ENCODE results near the gene NTRK2.
A peak's percentile ranks its signal among the peaks of the same experiment; 100 is the strongest.

Gene NTRK2

DNA sequence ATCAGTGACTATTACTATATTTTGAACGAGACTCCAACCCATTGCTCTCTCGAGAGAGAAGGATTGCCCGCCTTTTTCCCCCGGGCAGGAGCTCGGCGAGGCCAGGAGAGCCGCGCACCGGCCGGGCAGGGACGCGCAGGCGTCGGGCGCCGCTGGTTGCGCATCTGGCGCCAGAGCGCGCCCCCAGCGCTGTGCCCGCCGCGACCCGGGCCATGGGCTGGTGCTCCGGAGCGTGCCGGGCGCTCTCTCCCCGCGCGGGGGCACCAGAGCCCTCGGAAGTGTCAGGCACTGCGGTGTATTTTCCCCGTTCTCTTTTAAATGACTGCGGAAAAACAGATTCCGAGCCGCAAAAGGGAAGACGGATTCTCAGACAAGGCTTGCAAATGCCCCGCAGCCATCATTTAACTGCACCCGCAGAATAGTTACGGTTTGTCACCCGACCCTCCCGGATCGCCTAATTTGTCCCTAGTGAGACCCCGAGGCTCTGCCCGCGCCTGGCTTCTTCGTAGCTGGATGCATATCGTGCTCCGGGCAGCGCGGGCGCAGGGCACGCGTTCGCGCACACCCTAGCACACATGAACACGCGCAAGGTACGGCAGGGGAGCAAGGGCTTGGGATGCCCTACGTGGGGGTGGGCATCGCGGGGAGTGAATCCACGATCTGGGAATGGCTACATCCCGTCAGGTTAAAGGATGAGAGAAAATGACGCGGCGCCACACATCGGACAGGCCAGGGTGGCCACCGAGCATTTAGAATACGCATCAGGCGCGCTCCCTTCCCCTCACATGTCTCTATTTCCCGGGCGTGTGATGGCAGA lies 1.1 kb upstream of the NTRK2 start (continued):
- TF ChIP-seq ZNF280C (tag by site-specific recombination; IDR thresholded peaks at IDR 0.05) (no peak), ZBTB17 (tag by site-specific recombination; IDR thresholded peaks at IDR 0.05) (peak; percentile 55), ZBTB20 (tag by site-specific recombination; IDR thresholded peaks at IDR 0.05) (peak; percentile 64), ZNF19 (tag by site-specific recombination; IDR thresholded peaks at IDR 0.05; ENCODE audit: low read depth) (no peak), ZNF366 (tag by site-specific recombination; conservative IDR thresholded peaks at IDR 0.05) (peak; percentile 36; the same call in 1 of the 2 replicates), ZNF600 (tag by site-specific recombination; IDR thresholded peaks at IDR 0.05) (no peak), KLF10 (tag by site-specific recombination; IDR thresholded peaks at IDR 0.05) (no peak), ZNF837 (tag by site-specific recombination; IDR thresholded peaks at IDR 0.05) (no peak), ZBTB8A (tag by site-specific recombination; IDR thresholded peaks at IDR 0.05) (peak; percentile 83), ZSCAN30 (tag by site-specific recombination; IDR thresholded peaks at IDR 0.05) (peak; percentile 56), ZNF335 (tag by site-specific recombination; conservative IDR thresholded peaks at IDR 0.05) (peak; percentile 74), ZNF660 (tag by site-specific recombination; IDR thresholded peaks at IDR 0.05) (peak; percentile 32; the same call in 1 of the 2 replicates), ZNF132 (tag by site-specific recombination; IDR thresholded peaks at IDR 0.05; ENCODE audit: borderline replicate concordance) (no peak), ZNF654 (tag by site-specific recombination; IDR thresholded peaks at IDR 0.05; ENCODE audit: low read depth) (peak; percentile 31), ZSCAN23 (tag by site-specific recombination; IDR thresholded peaks at IDR 0.05) (no peak), ZNF350 (tag by site-specific recombination; IDR thresholded peaks at IDR 0.05) (no peak), YY2 (tag by site-specific recombination; IDR thresholded peaks at IDR 0.05) (0 out of 2 replicates have a peak, but pooled peaks have one; percentile 12), ZNF341 (tag by site-specific recombination; IDR thresholded peaks at IDR 0.05; ENCODE audit: low read depth) (peak; percentile 61), ELK4 (IDR thresholded peaks at IDR 0.05; ENCODE audit: borderline replicate concordance, low read depth, low read length) (no peak), ZNF544 (tag by site-specific recombination; IDR thresholded peaks at IDR 0.05) (no peak), ZNF549 (tag by site-specific recombination; IDR thresholded peaks at IDR 0.05) (no peak), PRDM10 (tag by site-specific recombination; IDR thresholded peaks at IDR 0.05) (peak; percentile 20), ZNF560 (tag by site-specific recombination; IDR thresholded peaks at IDR 0.05; ENCODE audit: borderline replicate concordance) (no peak)
- TF ChIP-seq, protein P1, sequence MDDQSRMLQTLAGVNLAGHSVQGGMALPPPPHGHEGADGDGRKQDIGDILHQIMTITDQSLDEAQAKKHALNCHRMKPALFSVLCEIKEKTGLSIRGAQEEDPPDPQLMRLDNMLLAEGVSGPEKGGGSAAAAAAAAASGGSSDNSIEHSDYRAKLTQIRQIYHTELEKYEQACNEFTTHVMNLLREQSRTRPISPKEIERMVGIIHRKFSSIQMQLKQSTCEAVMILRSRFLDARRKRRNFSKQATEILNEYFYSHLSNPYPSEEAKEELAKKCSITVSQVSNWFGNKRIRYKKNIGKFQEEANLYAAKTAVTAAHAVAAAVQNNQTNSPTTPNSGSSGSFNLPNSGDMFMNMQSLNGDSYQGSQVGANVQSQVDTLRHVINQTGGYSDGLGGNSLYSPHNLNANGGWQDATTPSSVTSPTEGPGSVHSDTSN (CRISPR knock-in tag; IDR thresholded peaks at IDR 0.05) = no peak
- TF ChIP-seq, protein P2, sequence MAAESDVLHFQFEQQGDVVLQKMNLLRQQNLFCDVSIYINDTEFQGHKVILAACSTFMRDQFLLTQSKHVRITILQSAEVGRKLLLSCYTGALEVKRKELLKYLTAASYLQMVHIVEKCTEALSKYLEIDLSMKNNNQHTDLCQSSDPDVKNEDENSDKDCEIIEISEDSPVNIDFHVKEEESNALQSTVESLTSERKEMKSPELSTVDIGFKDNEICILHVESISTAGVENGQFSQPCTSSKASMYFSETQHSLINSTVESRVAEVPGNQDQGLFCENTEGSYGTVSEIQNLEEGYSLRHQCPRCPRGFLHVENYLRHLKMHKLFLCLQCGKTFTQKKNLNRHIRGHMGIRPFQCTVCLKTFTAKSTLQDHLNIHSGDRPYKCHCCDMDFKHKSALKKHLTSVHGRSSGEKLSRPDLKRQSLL (tag by site-specific recombination; IDR thresholded peaks at IDR 0.05) = 0 out of 2 replicates have a peak, but pooled peaks have one; percentile 6
- TF ChIP-seq, protein P3, sequence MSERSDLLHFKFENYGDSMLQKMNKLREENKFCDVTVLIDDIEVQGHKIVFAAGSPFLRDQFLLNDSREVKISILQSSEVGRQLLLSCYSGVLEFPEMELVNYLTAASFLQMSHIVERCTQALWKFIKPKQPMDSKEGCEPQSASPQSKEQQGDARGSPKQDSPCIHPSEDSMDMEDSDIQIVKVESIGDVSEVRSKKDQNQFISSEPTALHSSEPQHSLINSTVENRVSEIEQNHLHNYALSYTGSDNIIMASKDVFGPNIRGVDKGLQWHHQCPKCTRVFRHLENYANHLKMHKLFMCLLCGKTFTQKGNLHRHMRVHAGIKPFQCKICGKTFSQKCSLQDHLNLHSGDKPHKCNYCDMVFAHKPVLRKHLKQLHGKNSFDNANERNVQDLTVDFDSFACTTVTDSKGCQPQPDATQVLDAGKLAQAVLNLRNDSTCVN (tag by site-specific recombination; optimal IDR thresholded peaks at IDR 0.05) = peak; percentile 75

Measured in HEK293 (cell line).